ENCODE results near the gene PDE4B. TPM values are rescaled to one million over a fixed set of nuclear protein-coding genes. Genes with fewer than 3 reads are reported as not detected.

The PDE4B gene
- total RNA-seq, 2 donors from 2014 or later = 4.3 to 18.0 TPM

DNA sequence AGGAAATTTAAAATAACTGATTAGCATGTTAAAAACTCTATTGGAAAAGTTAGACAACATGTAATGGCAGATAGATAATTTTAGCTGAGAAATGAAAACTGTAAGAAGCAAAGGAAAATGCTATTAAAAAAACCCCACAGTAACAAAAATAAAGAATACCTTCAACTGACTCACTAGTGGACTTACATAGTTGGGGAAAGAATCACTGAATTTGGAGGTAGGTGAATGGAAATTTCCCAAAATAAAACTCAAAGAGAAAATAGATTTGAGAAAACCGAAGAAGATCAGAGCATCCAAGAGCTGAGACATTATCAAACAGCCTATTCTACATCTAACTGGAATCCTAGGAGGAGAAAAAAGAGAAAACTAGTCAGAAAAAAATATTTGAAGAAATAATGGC lies 34.7 kb downstream of the PDE4B start:
- Histone ChIP-seq H3K27me3 (ENCODE audit: control insufficient read depth, insufficient read depth, low read length, poor library complexity, severe bottlenecking) (no peaks in the 10 kb centered on the region), H3K4me1 (ENCODE audit: control insufficient read depth, insufficient read depth, low read length) (no peaks in the 10 kb centered on the region), H3K27ac (ENCODE audit: low read depth, low read length) (no peak overlapping the region), H3K9ac (ENCODE audit: extremely low read depth, low read length, poor library complexity, severe bottlenecking) (no peak overlapping the region), H3K36me3 (ENCODE audit: control insufficient read depth, insufficient read depth, low read length) (no peaks in the 10 kb centered on the region), H3K9me3 (ENCODE audit: control insufficient read depth, low read length) (no peaks in the 10 kb centered on the region), H3K4me3 (ENCODE audit: low read length) (no peak overlapping the region)
- Mint-ChIP-seq H3K36me3 (ENCODE audit: low read depth) (no peaks in the 10 kb centered on the region), H3K4me3 (no peak overlapping the region), H3K9me3 (no peaks in the 10 kb centered on the region), H3K27me3 (ENCODE audit: insufficient read depth) (no peaks in the 10 kb centered on the region), H3K4me1 (no peaks in the 10 kb centered on the region), H3K27ac (no peak overlapping the region)
- no peak for DNase-seq
- 100% methylated on average over 1 of the region's 1 CpG; no CpG with 5 or more reads in 1 of the 2 experiments for WGBS, 2 experiments (ENCODE audit: insufficient coverage in 1 of 2, insufficient read length in 1 of 2)
- TF ChIP-seq, protein P1, sequence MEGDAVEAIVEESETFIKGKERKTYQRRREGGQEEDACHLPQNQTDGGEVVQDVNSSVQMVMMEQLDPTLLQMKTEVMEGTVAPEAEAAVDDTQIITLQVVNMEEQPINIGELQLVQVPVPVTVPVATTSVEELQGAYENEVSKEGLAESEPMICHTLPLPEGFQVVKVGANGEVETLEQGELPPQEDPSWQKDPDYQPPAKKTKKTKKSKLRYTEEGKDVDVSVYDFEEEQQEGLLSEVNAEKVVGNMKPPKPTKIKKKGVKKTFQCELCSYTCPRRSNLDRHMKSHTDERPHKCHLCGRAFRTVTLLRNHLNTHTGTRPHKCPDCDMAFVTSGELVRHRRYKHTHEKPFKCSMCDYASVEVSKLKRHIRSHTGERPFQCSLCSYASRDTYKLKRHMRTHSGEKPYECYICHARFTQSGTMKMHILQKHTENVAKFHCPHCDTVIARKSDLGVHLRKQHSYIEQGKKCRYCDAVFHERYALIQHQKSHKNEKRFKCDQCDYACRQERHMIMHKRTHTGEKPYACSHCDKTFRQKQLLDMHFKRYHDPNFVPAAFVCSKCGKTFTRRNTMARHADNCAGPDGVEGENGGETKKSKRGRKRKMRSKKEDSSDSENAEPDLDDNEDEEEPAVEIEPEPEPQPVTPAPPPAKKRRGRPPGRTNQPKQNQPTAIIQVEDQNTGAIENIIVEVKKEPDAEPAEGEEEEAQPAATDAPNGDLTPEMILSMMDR (conservative IDR thresholded peaks at IDR 0.05) = no peak

DNA sequence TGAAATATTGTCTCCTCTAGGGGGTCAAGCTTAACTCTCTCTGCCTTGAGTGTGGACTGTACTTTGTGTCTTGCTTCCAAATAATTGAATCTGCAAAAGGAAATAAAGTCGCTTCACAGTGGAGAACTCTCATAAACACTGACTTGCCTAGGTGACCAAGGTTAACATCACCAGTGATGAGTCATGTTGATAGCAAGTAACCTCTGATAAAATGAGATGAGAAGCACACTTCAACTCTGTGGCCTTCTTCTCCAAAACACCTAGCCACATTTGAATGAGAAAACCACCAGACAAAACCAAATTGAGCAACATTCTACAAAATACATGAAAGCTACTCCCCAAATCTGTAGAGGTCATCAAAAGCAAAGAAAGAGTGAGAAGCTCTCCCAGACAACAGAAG lies 37.6 kb downstream of the PDE4B start:
- Histone ChIP-seq H3K4me3 (ENCODE audit: low read length) (no peak overlapping the region), H3K36me3 (ENCODE audit: control insufficient read depth, insufficient read depth, low read length) (no peaks in the 10 kb centered on the region), H3K4me1 (ENCODE audit: control insufficient read depth, insufficient read depth, low read length) (no peaks in the 10 kb centered on the region), H3K9ac (ENCODE audit: extremely low read depth, low read length, poor library complexity, severe bottlenecking) (no peak overlapping the region), H3K27me3 (ENCODE audit: control insufficient read depth, insufficient read depth, low read length, poor library complexity, severe bottlenecking) (no peaks in the 10 kb centered on the region), H3K27ac (ENCODE audit: low read depth, low read length) (no peak overlapping the region), H3K9me3 (ENCODE audit: control insufficient read depth, low read length) (no peaks in the 10 kb centered on the region)
- no peaks in the 10 kb centered on the region for H3K9me3 Mint-ChIP-seq
- H3K4me1 Mint-ChIP-seq = no peaks in the 10 kb centered on the region
- TF ChIP-seq, protein P1 (conservative IDR thresholded peaks at IDR 0.05) = no peak
- no peak for DNase-seq
- no peaks in the 10 kb centered on the region for H3K27me3 Mint-ChIP-seq (ENCODE audit: insufficient read depth)
- H3K27ac Mint-ChIP-seq = no peak overlapping the region
- WGBS, 2 experiments (ENCODE audit: insufficient coverage in 1 of 2, insufficient read length in 1 of 2) = 95% methylated on average over 1 of the region's 1 CpG; no CpG with 5 or more reads in 1 of the 2 experiments
- no peak overlapping the region for H3K4me3 Mint-ChIP-seq
- H3K36me3 Mint-ChIP-seq (ENCODE audit: low read depth) = no peaks in the 10 kb centered on the region

DNA sequence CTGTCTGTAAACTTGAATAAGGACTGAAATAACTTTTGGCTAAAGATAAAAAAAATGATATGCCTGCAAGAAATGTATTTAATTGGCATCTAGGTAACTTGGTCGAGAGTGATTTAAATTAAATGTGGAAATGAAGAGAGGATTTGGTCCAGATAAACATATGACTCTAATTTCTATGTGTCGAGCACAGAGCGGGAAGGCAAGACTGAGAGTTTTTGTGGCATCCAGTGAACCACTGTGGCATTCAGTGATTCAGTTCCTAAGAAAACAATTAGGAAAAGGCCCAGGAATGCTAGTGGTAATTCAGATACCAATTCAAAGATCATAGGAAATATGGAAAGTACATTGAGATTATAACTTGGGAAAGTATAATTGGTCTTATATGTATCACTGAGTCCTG lies 39.6 kb downstream of the PDE4B start:
- Histone ChIP-seq H3K4me1 (ENCODE audit: control insufficient read depth, insufficient read depth, low read length) (no peaks in the 10 kb centered on the region), H3K27ac (ENCODE audit: low read depth, low read length) (no peak overlapping the region), H3K36me3 (ENCODE audit: control insufficient read depth, insufficient read depth, low read length) (no peaks in the 10 kb centered on the region), H3K9me3 (ENCODE audit: control insufficient read depth, low read length) (no peaks in the 10 kb centered on the region), H3K4me3 (ENCODE audit: low read length) (no peak overlapping the region), H3K27me3 (ENCODE audit: control insufficient read depth, insufficient read depth, low read length, poor library complexity, severe bottlenecking) (no peaks in the 10 kb centered on the region), H3K9ac (ENCODE audit: extremely low read depth, low read length, poor library complexity, severe bottlenecking) (no peak overlapping the region)
- TF ChIP-seq, protein P1 (conservative IDR thresholded peaks at IDR 0.05) = no peak
- 52 to 54% methylated on average over 3 of the region's 3 CpGs for WGBS, 2 experiments (ENCODE audit: insufficient coverage in 1 of 2, insufficient read length in 1 of 2)
- Mint-ChIP-seq H3K27me3 (ENCODE audit: insufficient read depth) (no peaks in the 10 kb centered on the region), H3K4me3 (no peak overlapping the region), H3K9me3 (no peaks in the 10 kb centered on the region), H3K36me3 (ENCODE audit: low read depth) (no peaks in the 10 kb centered on the region), H3K4me1 (no peaks in the 10 kb centered on the region), H3K27ac (no peak overlapping the region)
- DNase-seq = no peak

Data from endodermal cell (in vitro differentiated cells).